K562 (cell line): ENCODE measurements around the gene CMTM4. TPM values are rescaled to one million over a fixed set of nuclear protein-coding genes. Genes with fewer than 3 reads are reported as not detected.

Experiments used
- ATAC-seq: fragments of 200-7000 bp; cut with Tn5 transposase; 3 replicates; pipeline ENCODE4 v1.9.1; 2020; ENCODE audit warnings: moderate library complexity
- BruUV-seq: library from RNA; stranded (reverse); fragments of 400-500 nt; replicated peaks from 2 replicates; lab custom pipeline; 2021; lab: Mats Ljungman, UMichigan
- CTCF ChIA-PET: fragments of 300-600 bp; formaldehyde crosslinking; extraction: SDS; loops from one replicate; lab custom pipeline; 2021; ENCODE audit warnings: low intra/inter-chr PET ratio; lab: Yijun Ruan, JAX
- POLR2A ChIA-PET: fragments of 300-600, 350-650 bp; sonication (Branson Sonifier 250); formaldehyde crosslinking; extraction: SDS; loops from one replicate; lab custom pipeline; 2021; ENCODE audit warnings: antibody characterized with exemption, inconsistent platforms; lab: Yijun Ruan, JAX
- DNase-seq, 4 experiments: peaks; one replicate each; pipeline versions ENCODE4 v3.0.0 to v3.0.0-alpha.2; 2011 to 2018; ENCODE audit warnings: low spot score in 3 of 4, mixed read lengths in 3 of 4; ENCODE audit errors: extremely low read depth in 1 of 4
- FAIRE-seq: peaks from 2 replicates; lab custom pipeline; 2011; peaks lifted over from hg19 to GRCh38; lab: Jason Lieb, UNC
- H2AFZ ChIP-seq: 2 replicates; pipeline ENCODE4 v1.6.0; 2011; ENCODE audit warnings: low read depth, low read length, control low read depth, inconsistent platforms
- H3K27ac ChIP-seq: fragments of 200-600 bp; 3 replicates; pipeline ENCODE4 v1.8.0; 2011; ENCODE audit warnings: low read depth, mild to moderate bottlenecking, control low read depth, inconsistent platforms, low read length, moderate library complexity, mixed read lengths; ENCODE audit errors: extremely low read depth
- H3K27me3 ChIP-seq, 2 experiments: fragments of 300-600 bp in 1 of 2; 2 replicates in 1 of 2; 3 replicates in 1 of 2; pipeline versions ENCODE4 v1.6.0 to v1.8.0; 2011; ENCODE audit warnings: inconsistent platforms in 2 of 2, low read length in 2 of 2, mild to moderate bottlenecking in 1 of 2, mixed read lengths in 1 of 2, moderate library complexity in 1 of 2; ENCODE audit not compliant: control insufficient read depth in 2 of 2, insufficient read depth in 2 of 2
- H3K36me3 ChIP-seq: fragments of 300-600 bp; 3 replicates; pipeline ENCODE4 v1.8.0; 2011; ENCODE audit warnings: mild to moderate bottlenecking, low read length, inconsistent platforms; ENCODE audit not compliant: control insufficient read depth, insufficient read depth
- H3K4me1 ChIP-seq, 2 experiments: fragments of 200-600 bp in 1 of 2; replicated peaks in 1 of 2; 2 replicates in 1 of 2; 3 replicates in 1 of 2; pipeline versions ENCODE4 v1.5.1 to v1.8.0; 2011; ENCODE audit warnings: inconsistent platforms in 2 of 2, low read length in 2 of 2, mild to moderate bottlenecking in 1 of 2, mixed read lengths in 1 of 2, moderate library complexity in 1 of 2; ENCODE audit not compliant: control insufficient read depth in 2 of 2, insufficient read depth in 2 of 2
- H3K4me2 ChIP-seq: 2 replicates; pipeline ENCODE4 v1.6.1; 2011; ENCODE audit warnings: low read length, control low read depth, inconsistent platforms, mixed read lengths; ENCODE audit not compliant: insufficient read depth
- H3K4me3 ChIP-seq: fragments of 200-600 bp; sonication (generic), shearing (Covaris generic); 2 replicates; pipeline ENCODE4 v1.5.1; 2016; ENCODE audit warnings: control low read depth, inconsistent platforms
- H3K79me2 ChIP-seq: fragments of 200-600 bp; 3 replicates; pipeline ENCODE4 v1.8.0; 2011; ENCODE audit warnings: low read length, inconsistent platforms; ENCODE audit not compliant: control insufficient read depth, insufficient read depth
- H3K9ac ChIP-seq, 2 experiments: 2 replicates each; pipeline versions ENCODE4 v1.6.0 to v1.6.1; 2011; ENCODE audit warnings: low read depth in 2 of 2, low read length in 2 of 2, control low read depth in 1 of 2, inconsistent platforms in 1 of 2, mild to moderate bottlenecking in 1 of 2, mixed read lengths in 1 of 2; ENCODE audit not compliant: insufficient read depth in 1 of 2
- H3K9me1 ChIP-seq: one replicate; pipeline ENCODE4 v1.6.0; 2011; ENCODE audit warnings: inconsistent platforms, mild to moderate bottlenecking, low read length, moderate library complexity; ENCODE audit not compliant: control insufficient read depth, insufficient read depth
- H3K9me3 ChIP-seq: replicated peaks from 2 replicates; pipeline ENCODE4 v1.5.1; 2011; ENCODE audit warnings: low read depth, low read length, inconsistent platforms; ENCODE audit not compliant: control insufficient read depth, insufficient read depth
- H4K20me1 ChIP-seq: replicated peaks from 2 replicates; pipeline ENCODE4 v1.6.1; 2011; ENCODE audit warnings: low read length, inconsistent platforms, mixed read lengths; ENCODE audit not compliant: control insufficient read depth, insufficient read depth
- BMI1 ChIP-seq: fragments of 150-350 bp; IDR thresholded peaks from 2 replicates; pipeline ENCODE4 v1.6.1; 2014; ENCODE audit warnings: low read length
- E2F3 ChIP-seq: fragments of 250-450 bp; sonication (Bioruptor Pico); IDR thresholded peaks from 2 replicates; pipeline ENCODE4 v1.4.0; 2020; ENCODE audit warnings: mild to moderate bottlenecking
- HIVEP1 ChIP-seq: fragments of 250-450 bp; sonication (Bioruptor Pico); IDR thresholded peaks from 2 replicates; pipeline ENCODE4 v1.4.0; 2020; ENCODE audit warnings: mild to moderate bottlenecking
- POLR2AphosphoS5 ChIP-seq: IDR thresholded peaks from 2 replicates; pipeline ENCODE4 v1.6.1; 2011; ENCODE audit warnings: mild to moderate bottlenecking, low read depth, low read length, moderate library complexity; ENCODE audit not compliant: control insufficient read depth, insufficient read depth
- POLR2B ChIP-seq: fragments of 450-650 bp; IDR thresholded peaks from 2 replicates; pipeline ENCODE4 v1.6.1; 2018; ENCODE audit warnings: low read depth; ENCODE audit not compliant: partially characterized antibody
- ZNF175 ChIP-seq: fragments of 200-800 bp; sonication (Bioruptor generic); IDR thresholded peaks from 2 replicates; pipeline ENCODE4 v1.6.1; 2016; ENCODE audit warnings: low read depth, mild to moderate bottlenecking, missing genetic modification characterization, missing compliant biosample characterization
- ZSCAN29 ChIP-seq: fragments of 450-650 bp; IDR thresholded peaks from 2 replicates; pipeline ENCODE4 v1.6.1; 2017
- WGBS: fragments of 100-300 bp; shearing (Covaris generic); methylation state at CpG from one replicate; pipeline ENCODE4 v1.1.6; 2016; ENCODE audit warnings: low coverage, mixed read lengths; ENCODE audit not compliant: insufficient coverage; ENCODE audit errors: missing lambda C conversion rate; 5-methylcytosine and 5-hydroxymethylcytosine counted together
- in situ Hi-C: fragments of 300-500 bp; cut with MboI; formaldehyde crosslinking; loops from 4 replicates; pipeline ENCODE4 v1.15.0; 2018; ENCODE audit warnings: inconsistent platforms, mixed read lengths
- intact Hi-C: fragments of 100-400 bp; cut with micrococcal nuclease; formaldehyde crosslinking; loops from 2 replicates; pipeline ENCODE4 v1.14.2; 2022
- polyA plus RNA-seq, 8 experiments: library from polyadenylated mRNA; depleted of rRNA in 4 of 8; stranded (reverse) in 5 of 8; unstranded in 3 of 8; fragments of >200 nt; fragmentation: Nextera tagmentation in 2 of 8; fragmentation: Illumina TruSeq in 1 of 8; extraction: Ambion mirVana in 2 of 8; extraction: Trizol in 1 of 8; gene quantifications; 2 replicates each; pipeline versions ENCODE4 v1.2.1 to v1.2.3, GENCODE V29; 2011 to 2014; ENCODE audit warnings: inconsistent platforms in 1 of 8, missing spikeins in 1 of 8
- total RNA-seq, 7 experiments: library from RNA; depleted of rRNA in 6 of 7; stranded (reverse); fragments of >200 nt in 6 of 7; fragmentation: Illumina TruSeq in 2 of 7; extraction: Trizol in 2 of 7; gene quantifications; 2 replicates each; pipeline versions ENCODE4 v1.2.1 to v1.2.3, GENCODE V29; 2011 to 2021; ENCODE audit warnings: low replicate concordance in 1 of 7
- TF ChIP-seq, protein P1 (sequence below): fragments of 150-350 bp; IDR thresholded peaks from 2 replicates; pipeline ENCODE4 v1.6.1; 2014; ENCODE audit warnings: low read depth, mild to moderate bottlenecking, low read length, borderline replicate concordance
- TF ChIP-seq, protein P2 (sequence below): sonication (generic); formaldehyde crosslinking; IDR thresholded peaks from 2 replicates; pipeline ENCODE4 v1.8.1; 2022; ENCODE audit warnings: missing genetic modification reagents
- TF ChIP-seq, protein P3 (sequence below): fragments of 250-450 bp; sonication (Bioruptor Pico); IDR thresholded peaks from 2 replicates; pipeline ENCODE4 v1.8.0; 2022; ENCODE audit warnings: inconsistent platforms, mild to moderate bottlenecking, moderate library complexity, borderline replicate concordance
- TF ChIP-seq, protein P4 (sequence below): IDR thresholded peaks from 2 replicates; pipeline ENCODE4 v1.6.1; 2016; ENCODE audit warnings: missing genetic modification characterization, missing compliant biosample characterization

The CMTM4 gene
- total and polyA plus RNA-seq, 9 of the 15 experiments (the other 6 are each of a cell fraction or from before 2014, with no cell fraction given): 2.0 to 21.3 (median 12.5) TPM

DNA sequence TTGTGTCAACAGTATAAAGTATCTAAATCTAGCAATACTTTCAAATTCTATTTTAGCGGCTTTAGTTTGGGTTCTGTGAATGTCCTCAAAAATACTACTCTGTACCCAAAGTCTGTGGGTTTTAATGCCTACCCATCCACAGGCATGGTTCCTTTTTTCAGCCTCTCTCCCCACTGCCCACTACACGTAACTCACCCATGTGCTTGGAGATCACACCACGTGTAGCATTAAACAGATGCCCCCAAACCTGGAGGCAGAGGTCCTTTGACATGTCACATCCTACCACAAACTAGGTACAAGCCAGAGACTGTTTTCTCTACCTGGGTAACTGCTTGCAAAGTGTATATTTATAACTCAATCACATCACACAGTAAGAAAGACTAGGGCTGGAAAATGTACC is 49.5 kb upstream of the CMTM4 start (continued):
- TF ChIP-seq, protein P1, sequence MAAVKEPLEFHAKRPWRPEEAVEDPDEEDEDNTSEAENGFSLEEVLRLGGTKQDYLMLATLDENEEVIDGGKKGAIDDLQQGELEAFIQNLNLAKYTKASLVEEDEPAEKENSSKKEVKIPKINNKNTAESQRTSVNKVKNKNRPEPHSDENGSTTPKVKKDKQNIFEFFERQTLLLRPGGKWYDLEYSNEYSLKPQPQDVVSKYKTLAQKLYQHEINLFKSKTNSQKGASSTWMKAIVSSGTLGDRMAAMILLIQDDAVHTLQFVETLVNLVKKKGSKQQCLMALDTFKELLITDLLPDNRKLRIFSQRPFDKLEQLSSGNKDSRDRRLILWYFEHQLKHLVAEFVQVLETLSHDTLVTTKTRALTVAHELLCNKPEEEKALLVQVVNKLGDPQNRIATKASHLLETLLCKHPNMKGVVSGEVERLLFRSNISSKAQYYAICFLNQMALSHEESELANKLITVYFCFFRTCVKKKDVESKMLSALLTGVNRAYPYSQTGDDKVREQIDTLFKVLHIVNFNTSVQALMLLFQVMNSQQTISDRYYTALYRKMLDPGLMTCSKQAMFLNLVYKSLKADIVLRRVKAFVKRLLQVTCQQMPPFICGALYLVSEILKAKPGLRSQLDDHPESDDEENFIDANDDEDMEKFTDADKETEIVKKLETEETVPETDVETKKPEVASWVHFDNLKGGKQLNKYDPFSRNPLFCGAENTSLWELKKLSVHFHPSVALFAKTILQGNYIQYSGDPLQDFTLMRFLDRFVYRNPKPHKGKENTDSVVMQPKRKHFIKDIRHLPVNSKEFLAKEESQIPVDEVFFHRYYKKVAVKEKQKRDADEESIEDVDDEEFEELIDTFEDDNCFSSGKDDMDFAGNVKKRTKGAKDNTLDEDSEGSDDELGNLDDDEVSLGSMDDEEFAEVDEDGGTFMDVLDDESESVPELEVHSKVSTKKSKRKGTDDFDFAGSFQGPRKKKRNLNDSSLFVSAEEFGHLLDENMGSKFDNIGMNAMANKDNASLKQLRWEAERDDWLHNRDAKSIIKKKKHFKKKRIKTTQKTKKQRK: no peak
- no peak for TF ChIP-seq BMI1

DNA sequence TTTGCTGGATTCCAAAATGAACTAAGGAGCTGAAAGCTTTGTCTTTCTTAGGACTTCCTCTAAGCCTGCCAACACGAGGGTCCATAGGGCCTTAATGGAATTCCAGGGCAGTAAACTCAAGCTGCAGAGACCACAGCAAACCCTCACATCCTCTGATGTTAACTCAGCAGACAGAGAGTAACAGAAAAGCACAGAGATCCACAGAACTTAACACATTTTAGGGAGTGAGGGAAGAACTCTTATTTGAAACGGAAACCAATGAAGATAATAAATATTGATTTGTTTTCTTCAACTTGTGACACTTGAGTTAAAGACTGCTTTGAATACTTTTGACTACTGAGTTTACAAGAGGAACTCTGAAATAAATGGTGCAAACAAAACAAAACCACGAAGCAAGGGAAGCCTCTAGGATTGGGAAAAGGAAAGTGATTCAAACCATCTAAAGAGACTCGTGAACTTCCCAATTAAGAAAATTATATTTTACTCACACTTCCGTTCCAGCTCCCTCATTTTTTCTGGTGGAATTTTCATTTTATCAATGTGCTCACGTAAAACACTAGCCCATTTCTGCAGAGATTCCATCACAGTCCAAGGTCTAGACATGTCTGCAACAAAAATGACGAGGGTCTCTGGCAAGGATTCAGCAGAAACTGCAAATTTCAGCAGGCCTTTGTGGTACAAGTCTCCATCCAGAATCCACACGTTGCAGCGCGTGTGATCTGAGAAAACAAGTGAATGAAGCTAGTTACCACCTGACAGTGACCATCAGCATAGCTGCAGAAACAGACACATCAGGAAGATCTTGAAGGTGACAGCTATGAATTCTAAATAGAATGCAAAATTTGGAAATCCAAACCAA is 45.6 kb upstream of the CMTM4 start:
- CTCF ChIA-PET: interaction anchor here (0.8 kb wide), 1 partner anchor 82 kb away, joined by 3 read pairs; no protein-coding TSS in a partner anchor
- Histone ChIP-seq H3K4me1 (peaks cover 12 to 24% of the 10 kb centered on the region in 2 experiments; a peak in 4 of 5 replicates), H3K27ac (peak overlapping the region; percentile 59; the same call in 2 of the 3 replicates), H3K9ac (peak overlapping the region in 1 of 2 experiments; percentile 31; a peak in 2 of 4 replicates), H3K36me3 (peaks cover 93% of the 10 kb centered on the region), H3K9me3 (no peaks in the 10 kb centered on the region), H3K27me3 (no peaks in the 10 kb centered on the region), H3K4me3 (no peak overlapping the region), H3K4me2 (no peak overlapping the region; the same call in 1 of the 2 replicates), H3K9me1 (no peaks in the 10 kb centered on the region), H3K79me2 (peaks cover 47% of the 10 kb centered on the region), H4K20me1 (no peaks in the 10 kb centered on the region; the same call in 1 of the 2 replicates), H2AFZ (no peak overlapping the region)
- DNase-seq (no peak), FAIRE-seq (no peak), ATAC-seq (no peak)
- POLR2A ChIA-PET: interaction anchor here (0.7 to 5.1 kb wide), 5 partner anchors 8 to 125 kb away, joined by 3 to 33 read pairs (median 3); partner anchors contain the start of gene DYNC1LI2
- in situ Hi-C loops: no loop called here
- intact Hi-C loops: loop anchor here (5.0 kb wide), 1 partner anchor 80 kb away; no protein-coding TSS in a partner anchor
- 68% methylated on average over 10 of the region's 10 CpGs for WGBS
- BruUV-seq: no TSS peak
- TF ChIP-seq, protein P2, sequence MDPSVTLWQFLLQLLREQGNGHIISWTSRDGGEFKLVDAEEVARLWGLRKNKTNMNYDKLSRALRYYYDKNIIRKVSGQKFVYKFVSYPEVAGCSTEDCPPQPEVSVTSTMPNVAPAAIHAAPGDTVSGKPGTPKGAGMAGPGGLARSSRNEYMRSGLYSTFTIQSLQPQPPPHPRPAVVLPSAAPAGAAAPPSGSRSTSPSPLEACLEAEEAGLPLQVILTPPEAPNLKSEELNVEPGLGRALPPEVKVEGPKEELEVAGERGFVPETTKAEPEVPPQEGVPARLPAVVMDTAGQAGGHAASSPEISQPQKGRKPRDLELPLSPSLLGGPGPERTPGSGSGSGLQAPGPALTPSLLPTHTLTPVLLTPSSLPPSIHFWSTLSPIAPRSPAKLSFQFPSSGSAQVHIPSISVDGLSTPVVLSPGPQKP: no peak
- TF ChIP-seq HIVEP1 (CRISPR knock-in tag) (no peak), E2F3 (CRISPR knock-in tag) (no peak), POLR2AphosphoS5 (no peak), ZSCAN29 (no peak), POLR2B (no peak), ZNF175 (CRISPR knock-in tag) (peak; percentile 56; the same call in 1 of the 2 replicates)
- TF ChIP-seq, protein P3, sequence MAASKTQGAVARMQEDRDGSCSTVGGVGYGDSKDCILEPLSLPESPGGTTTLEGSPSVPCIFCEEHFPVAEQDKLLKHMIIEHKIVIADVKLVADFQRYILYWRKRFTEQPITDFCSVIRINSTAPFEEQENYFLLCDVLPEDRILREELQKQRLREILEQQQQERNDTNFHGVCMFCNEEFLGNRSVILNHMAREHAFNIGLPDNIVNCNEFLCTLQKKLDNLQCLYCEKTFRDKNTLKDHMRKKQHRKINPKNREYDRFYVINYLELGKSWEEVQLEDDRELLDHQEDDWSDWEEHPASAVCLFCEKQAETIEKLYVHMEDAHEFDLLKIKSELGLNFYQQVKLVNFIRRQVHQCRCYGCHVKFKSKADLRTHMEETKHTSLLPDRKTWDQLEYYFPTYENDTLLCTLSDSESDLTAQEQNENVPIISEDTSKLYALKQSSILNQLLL (CRISPR knock-in tag): no peak
- TF ChIP-seq, protein P4, sequence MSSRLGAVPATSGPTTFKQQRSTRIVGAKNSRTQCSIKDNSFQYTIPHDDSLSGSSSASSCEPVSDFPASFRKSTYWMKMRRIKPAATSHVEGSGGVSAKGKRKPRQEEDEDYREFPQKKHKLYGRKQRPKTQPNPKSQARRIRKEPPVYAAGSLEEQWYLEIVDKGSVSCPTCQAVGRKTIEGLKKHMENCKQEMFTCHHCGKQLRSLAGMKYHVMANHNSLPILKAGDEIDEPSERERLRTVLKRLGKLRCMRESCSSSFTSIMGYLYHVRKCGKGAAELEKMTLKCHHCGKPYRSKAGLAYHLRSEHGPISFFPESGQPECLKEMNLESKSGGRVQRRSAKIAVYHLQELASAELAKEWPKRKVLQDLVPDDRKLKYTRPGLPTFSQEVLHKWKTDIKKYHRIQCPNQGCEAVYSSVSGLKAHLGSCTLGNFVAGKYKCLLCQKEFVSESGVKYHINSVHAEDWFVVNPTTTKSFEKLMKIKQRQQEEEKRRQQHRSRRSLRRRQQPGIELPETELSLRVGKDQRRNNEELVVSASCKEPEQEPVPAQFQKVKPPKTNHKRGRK (tag): no peak
